Subcutaneous adipose tissue (tissue), 4 donors: ENCODE data around the gene SWAP70. TPM values are rescaled to one million over a fixed set of nuclear protein-coding genes. Genes with fewer than 3 reads are reported as not detected.

Experiments
- CTCF ChIP-seq: fragments of 450-650 bp; IDR thresholded peaks from one replicate; pipeline ENCODE4 v1.5.1; 2016; ENCODE audit warnings: low read depth, mild to moderate bottlenecking, control low read depth, antibody characterized with exemption, moderate library complexity
- total RNA-seq, 4 donors: library from RNA; depleted of rRNA; stranded (reverse); fragments of >200 nt; gene quantifications; one replicate each; pipeline ENCODE4 v1.1.0, GENCODE V29; 2016

SWAP70 gene
- total RNA-seq, 4 donors from 2014 or later: 48.8 to 72.7 (median 60.6) TPM

- no peak for TF ChIP-seq CTCF
Observed at GRCh38 chr11:9762531-9762930, 98.7 kb downstream of the SWAP70 start.

- TF ChIP-seq CTCF: no peak
Observed at GRCh38 chr11:9763301-9763700, 99.4 kb downstream of the SWAP70 start.

GRCh38 chr11:9765320-9766101 lies 101.6 kb downstream of the SWAP70 start:
- no peak for TF ChIP-seq CTCF

- no peak for TF ChIP-seq CTCF
Observed at GRCh38 chr11:9769621-9770020, 105.7 kb downstream of the SWAP70 start.

- TF ChIP-seq CTCF: no peak
Observed at GRCh38 chr11:9771071-9771511, 107.2 kb downstream of the SWAP70 start.

- TF ChIP-seq CTCF: no peak
Observed at GRCh38 chr11:9772218-9772617, 108.3 kb downstream of the SWAP70 start.

GRCh38 chr11:9773524-9773923 lies 109.6 kb downstream of the SWAP70 start:
- TF ChIP-seq CTCF: no peak
